Measurements from ENCODE around the gene AMH.

The AMH gene

DNA sequence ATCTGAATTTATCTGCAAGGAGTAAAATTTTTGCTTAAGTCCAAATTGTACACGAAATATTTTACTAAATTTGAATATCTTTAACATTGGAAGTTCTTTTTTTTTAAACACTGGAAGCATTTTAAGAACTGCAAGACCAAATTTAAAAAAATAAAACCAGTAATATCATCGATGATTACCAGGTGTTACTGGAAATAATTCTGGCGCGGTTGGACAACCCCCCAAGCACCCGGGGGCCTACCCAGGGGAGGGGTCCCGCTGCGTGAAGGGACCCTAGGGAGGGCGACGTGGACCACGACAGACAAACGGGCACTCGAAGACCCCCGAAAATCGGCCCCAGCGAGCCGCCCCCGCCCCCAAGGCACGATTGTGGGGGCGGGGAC is 19.7 kb downstream of the AMH start (continued):
- TF ChIP-seq GLIS2 (tag by site-specific recombination; IDR thresholded peaks at IDR 0.05) (0 out of 2 replicates have a peak, but pooled peaks have one; percentile 22), ZNF157 (tag by site-specific recombination; IDR thresholded peaks at IDR 0.05) (no peak), ZNF404 (tag by site-specific recombination; IDR thresholded peaks at IDR 0.05) (no peak)
- TF ChIP-seq, protein P1, sequence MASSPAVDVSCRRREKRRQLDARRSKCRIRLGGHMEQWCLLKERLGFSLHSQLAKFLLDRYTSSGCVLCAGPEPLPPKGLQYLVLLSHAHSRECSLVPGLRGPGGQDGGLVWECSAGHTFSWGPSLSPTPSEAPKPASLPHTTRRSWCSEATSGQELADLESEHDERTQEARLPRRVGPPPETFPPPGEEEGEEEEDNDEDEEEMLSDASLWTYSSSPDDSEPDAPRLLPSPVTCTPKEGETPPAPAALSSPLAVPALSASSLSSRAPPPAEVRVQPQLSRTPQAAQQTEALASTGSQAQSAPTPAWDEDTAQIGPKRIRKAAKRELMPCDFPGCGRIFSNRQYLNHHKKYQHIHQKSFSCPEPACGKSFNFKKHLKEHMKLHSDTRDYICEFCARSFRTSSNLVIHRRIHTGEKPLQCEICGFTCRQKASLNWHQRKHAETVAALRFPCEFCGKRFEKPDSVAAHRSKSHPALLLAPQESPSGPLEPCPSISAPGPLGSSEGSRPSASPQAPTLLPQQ (tag by site-specific recombination; IDR thresholded peaks at IDR 0.05) = no peak

DNA sequence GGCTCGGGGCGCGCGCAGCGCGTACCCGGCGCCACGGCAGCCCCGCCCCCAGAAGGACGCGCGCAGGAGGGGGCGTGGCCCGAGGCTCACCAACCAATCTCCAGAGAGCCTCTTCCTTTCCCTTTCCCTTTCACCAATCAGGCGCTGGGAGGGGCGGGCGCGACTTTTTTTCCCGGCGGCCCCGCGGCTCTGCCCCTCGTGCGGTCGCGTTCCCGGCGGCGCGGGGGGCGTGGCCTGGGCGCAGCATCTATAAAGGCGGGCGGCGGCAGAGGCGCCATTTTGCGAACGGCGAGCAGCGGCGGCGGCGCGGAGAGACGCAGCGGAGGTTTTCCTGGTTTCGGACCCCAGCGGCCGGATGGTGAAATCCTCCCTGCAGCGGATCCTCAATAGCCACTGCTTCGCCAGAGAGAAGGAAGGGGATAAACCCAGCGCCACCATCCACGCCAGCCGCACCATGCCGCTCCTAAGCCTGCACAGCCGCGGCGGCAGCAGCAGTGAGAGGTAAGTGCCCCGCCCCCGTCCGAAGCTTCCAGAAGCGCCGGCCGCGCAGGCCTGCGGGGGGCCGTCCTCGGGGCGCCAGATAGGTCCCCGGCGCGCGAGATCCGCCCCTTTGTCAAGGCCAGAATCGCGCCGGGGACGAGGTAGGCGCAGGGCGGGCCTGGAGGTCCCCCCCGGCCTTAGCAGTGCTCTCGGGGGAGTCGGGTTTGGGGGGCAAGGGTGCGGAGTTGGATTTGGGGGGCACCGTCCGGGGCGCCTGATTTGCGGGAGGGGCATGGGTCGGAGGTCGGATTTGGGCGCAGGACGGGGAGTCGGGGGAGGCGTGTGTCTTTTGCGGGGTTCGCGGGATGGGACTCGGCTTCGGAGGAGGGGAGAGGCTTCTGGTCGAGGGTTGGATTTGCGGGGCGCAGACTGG is 20.4 kb downstream of the AMH start:
- ChIA-PET POLR2A (interaction anchor here (1.4 to 3.4 kb wide), 2 partner anchors 31 to 207 kb away, joined by 3 to 18 read pairs; partner anchors contain the start of gene GADD45B), CTCF (interaction anchor here (0.6 kb wide), 2 partner anchors 10 to 424 kb away, joined by 3 read pairs; no protein-coding TSS in a partner anchor)
- peak overlapping the region; percentile 99 for H3K4me3 ChIP-seq (ENCODE audit: low read depth, low read length)
- H3K27ac ChIP-seq (ENCODE audit: extremely low read depth, low read depth, low read length) = peak overlapping the region; percentile 98
- H3K4me1 ChIP-seq (ENCODE audit: control insufficient read depth, insufficient read depth, low read length) = 0 out of 2 replicates have a peak, but pooled peaks cover 5% of the 10 kb centered on the region
- peaks cover 6 to 28% of the 10 kb centered on the region in 2 experiments; a peak in 2 of 3 replicates for H3K36me3 ChIP-seq (ENCODE audit: control insufficient read depth in 2 of 2, insufficient read depth in 1 of 2, low read length in 2 of 2)
- no peaks in the 10 kb centered on the region for H3K9me3 ChIP-seq (ENCODE audit: control insufficient read depth, insufficient read depth, low read depth, low read length)
- TF ChIP-seq TRIM28 (IDR thresholded peaks at IDR 0.05; ENCODE audit: borderline replicate concordance, low read length) = no peak
- peak; percentile 45; the same call in 1 of the 2 replicates for TF ChIP-seq ZNF324 (tag by site-specific recombination; IDR thresholded peaks at IDR 0.05)
- TF ChIP-seq KLF8 (tag by site-specific recombination; IDR thresholded peaks at IDR 0.05) = peak; percentile 77
- no peak for TF ChIP-seq ZNF239 (tag by site-specific recombination; IDR thresholded peaks at IDR 0.05)
- TF ChIP-seq ZNF747 (tag by site-specific recombination; IDR thresholded peaks at IDR 0.05) = no peak
- no peak for TF ChIP-seq ZNF214 (tag by site-specific recombination; IDR thresholded peaks at IDR 0.05; ENCODE audit: borderline replicate concordance)
- TF ChIP-seq ZNF837 (tag by site-specific recombination; IDR thresholded peaks at IDR 0.05) = no peak; the same call in 1 of the 2 replicates
- peak; percentile 62 for TF ChIP-seq ZNF501 (tag by site-specific recombination; IDR thresholded peaks at IDR 0.05)
- TF ChIP-seq ZNF121 (tag by site-specific recombination; IDR thresholded peaks at IDR 0.05) = no peak
- 0 out of 2 replicates have a peak, but pooled peaks have one; percentile 4 for TF ChIP-seq ZNF202 (tag by site-specific recombination; IDR thresholded peaks at IDR 0.05; ENCODE audit: borderline replicate concordance)
- TF ChIP-seq, protein P2, sequence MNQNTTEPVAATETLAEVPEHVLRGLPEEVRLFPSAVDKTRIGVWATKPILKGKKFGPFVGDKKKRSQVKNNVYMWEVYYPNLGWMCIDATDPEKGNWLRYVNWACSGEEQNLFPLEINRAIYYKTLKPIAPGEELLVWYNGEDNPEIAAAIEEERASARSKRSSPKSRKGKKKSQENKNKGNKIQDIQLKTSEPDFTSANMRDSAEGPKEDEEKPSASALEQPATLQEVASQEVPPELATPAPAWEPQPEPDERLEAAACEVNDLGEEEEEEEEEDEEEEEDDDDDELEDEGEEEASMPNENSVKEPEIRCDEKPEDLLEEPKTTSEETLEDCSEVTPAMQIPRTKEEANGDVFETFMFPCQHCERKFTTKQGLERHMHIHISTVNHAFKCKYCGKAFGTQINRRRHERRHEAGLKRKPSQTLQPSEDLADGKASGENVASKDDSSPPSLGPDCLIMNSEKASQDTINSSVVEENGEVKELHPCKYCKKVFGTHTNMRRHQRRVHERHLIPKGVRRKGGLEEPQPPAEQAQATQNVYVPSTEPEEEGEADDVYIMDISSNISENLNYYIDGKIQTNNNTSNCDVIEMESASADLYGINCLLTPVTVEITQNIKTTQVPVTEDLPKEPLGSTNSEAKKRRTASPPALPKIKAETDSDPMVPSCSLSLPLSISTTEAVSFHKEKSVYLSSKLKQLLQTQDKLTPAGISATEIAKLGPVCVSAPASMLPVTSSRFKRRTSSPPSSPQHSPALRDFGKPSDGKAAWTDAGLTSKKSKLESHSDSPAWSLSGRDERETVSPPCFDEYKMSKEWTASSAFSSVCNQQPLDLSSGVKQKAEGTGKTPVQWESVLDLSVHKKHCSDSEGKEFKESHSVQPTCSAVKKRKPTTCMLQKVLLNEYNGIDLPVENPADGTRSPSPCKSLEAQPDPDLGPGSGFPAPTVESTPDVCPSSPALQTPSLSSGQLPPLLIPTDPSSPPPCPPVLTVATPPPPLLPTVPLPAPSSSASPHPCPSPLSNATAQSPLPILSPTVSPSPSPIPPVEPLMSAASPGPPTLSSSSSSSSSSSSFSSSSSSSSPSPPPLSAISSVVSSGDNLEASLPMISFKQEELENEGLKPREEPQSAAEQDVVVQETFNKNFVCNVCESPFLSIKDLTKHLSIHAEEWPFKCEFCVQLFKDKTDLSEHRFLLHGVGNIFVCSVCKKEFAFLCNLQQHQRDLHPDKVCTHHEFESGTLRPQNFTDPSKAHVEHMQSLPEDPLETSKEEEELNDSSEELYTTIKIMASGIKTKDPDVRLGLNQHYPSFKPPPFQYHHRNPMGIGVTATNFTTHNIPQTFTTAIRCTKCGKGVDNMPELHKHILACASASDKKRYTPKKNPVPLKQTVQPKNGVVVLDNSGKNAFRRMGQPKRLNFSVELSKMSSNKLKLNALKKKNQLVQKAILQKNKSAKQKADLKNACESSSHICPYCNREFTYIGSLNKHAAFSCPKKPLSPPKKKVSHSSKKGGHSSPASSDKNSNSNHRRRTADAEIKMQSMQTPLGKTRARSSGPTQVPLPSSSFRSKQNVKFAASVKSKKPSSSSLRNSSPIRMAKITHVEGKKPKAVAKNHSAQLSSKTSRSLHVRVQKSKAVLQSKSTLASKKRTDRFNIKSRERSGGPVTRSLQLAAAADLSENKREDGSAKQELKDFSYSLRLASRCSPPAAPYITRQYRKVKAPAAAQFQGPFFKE (tag by site-specific recombination; IDR thresholded peaks at IDR 0.05; ENCODE audit: borderline replicate concordance) = 0 out of 2 replicates have a peak, but pooled peaks have one; percentile 81
- TF ChIP-seq ZNF24 (tag by site-specific recombination; IDR thresholded peaks at IDR 0.05) = 0 out of 2 replicates have a peak, but pooled peaks have one; percentile 30
- TF ChIP-seq ZNF529 (tag by site-specific recombination; IDR thresholded peaks at IDR 0.05; ENCODE audit: insufficient replicate concordance) = no peak
- peak; percentile 45; the same call in 1 of the 2 replicates for TF ChIP-seq ZNF677 (tag by site-specific recombination; IDR thresholded peaks at IDR 0.05)
- TF ChIP-seq ZNF48 (tag by site-specific recombination; IDR thresholded peaks at IDR 0.05) = no peak
- TF ChIP-seq, protein P3, sequence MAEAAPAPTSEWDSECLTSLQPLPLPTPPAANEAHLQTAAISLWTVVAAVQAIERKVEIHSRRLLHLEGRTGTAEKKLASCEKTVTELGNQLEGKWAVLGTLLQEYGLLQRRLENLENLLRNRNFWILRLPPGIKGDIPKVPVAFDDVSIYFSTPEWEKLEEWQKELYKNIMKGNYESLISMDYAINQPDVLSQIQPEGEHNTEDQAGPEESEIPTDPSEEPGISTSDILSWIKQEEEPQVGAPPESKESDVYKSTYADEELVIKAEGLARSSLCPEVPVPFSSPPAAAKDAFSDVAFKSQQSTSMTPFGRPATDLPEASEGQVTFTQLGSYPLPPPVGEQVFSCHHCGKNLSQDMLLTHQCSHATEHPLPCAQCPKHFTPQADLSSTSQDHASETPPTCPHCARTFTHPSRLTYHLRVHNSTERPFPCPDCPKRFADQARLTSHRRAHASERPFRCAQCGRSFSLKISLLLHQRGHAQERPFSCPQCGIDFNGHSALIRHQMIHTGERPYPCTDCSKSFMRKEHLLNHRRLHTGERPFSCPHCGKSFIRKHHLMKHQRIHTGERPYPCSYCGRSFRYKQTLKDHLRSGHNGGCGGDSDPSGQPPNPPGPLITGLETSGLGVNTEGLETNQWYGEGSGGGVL (tag by site-specific recombination; IDR thresholded peaks at IDR 0.05) = no peak
- peak; percentile 93 for TF ChIP-seq SP3 (tag by site-specific recombination; IDR thresholded peaks at IDR 0.05)
- TF ChIP-seq, protein P4, sequence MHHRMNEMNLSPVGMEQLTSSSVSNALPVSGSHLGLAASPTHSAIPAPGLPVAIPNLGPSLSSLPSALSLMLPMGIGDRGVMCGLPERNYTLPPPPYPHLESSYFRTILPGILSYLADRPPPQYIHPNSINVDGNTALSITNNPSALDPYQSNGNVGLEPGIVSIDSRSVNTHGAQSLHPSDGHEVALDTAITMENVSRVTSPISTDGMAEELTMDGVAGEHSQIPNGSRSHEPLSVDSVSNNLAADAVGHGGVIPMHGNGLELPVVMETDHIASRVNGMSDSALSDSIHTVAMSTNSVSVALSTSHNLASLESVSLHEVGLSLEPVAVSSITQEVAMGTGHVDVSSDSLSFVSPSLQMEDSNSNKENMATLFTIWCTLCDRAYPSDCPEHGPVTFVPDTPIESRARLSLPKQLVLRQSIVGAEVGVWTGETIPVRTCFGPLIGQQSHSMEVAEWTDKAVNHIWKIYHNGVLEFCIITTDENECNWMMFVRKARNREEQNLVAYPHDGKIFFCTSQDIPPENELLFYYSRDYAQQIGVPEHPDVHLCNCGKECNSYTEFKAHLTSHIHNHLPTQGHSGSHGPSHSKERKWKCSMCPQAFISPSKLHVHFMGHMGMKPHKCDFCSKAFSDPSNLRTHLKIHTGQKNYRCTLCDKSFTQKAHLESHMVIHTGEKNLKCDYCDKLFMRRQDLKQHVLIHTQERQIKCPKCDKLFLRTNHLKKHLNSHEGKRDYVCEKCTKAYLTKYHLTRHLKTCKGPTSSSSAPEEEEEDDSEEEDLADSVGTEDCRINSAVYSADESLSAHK (tag by site-specific recombination; IDR thresholded peaks at IDR 0.05) = 0 out of 2 replicates have a peak, but pooled peaks have one; percentile 9

All from HEK293 (cell line).